Measurements from ENCODE around the gene CSRNP3. TPM values are rescaled to one million over a fixed set of nuclear protein-coding genes. Genes with fewer than 3 reads are reported as not detected.

CSRNP3 gene
- total RNA-seq, 2 donors from 2014 or later = 1.8 to 2.7 TPM

GRCh38 chr2:165529130-165529529, 59.6 kb downstream of the CSRNP3 start:
- Histone ChIP-seq H3K9me3 (no peaks in the 10 kb centered on the region), H3K36me3 (no peaks in the 10 kb centered on the region), H3K4me1 (ENCODE audit: control insufficient read depth in 1 of 2, low read depth in 2 of 2) (peaks cover 0 to 8% of the 10 kb centered on the region in 2 donors), H3K27ac (no peak overlapping the region), H3K4me3 (no peak overlapping the region), H3K27me3 (replicated peaks; ENCODE audit: insufficient read depth) (no peaks in the 10 kb centered on the region)
- no peak for TF ChIP-seq CTCF (IDR thresholded peaks at IDR 0.05)
- DNase-seq (ENCODE audit: low spot score) = no peak
- no peak for ATAC-seq (ENCODE audit: insufficient number of reproducible peaks, low FRiP score, low read depth)

- H3K4me3 ChIP-seq = no peak overlapping the region
- H3K36me3 ChIP-seq = no peaks in the 10 kb centered on the region
- H3K9me3 ChIP-seq = no peaks in the 10 kb centered on the region
- H3K4me1 ChIP-seq (ENCODE audit: control insufficient read depth in 1 of 2, low read depth in 2 of 2) = peaks cover 0 to 8% of the 10 kb centered on the region in 2 donors
- DNase-seq (ENCODE audit: low spot score) (no peak), ATAC-seq (ENCODE audit: insufficient number of reproducible peaks, low FRiP score, low read depth) (no peak)
- H3K27me3 ChIP-seq (replicated peaks; ENCODE audit: insufficient read depth) = no peaks in the 10 kb centered on the region
- no peak for TF ChIP-seq CTCF (IDR thresholded peaks at IDR 0.05)
- no peak overlapping the region for H3K27ac ChIP-seq
Measured at GRCh38 chr2:165533331-165533730, 63.8 kb downstream of the CSRNP3 start.

GRCh38 chr2:165535471-165535870, 66.0 kb downstream of the CSRNP3 start:
- no peak for ATAC-seq (ENCODE audit: insufficient number of reproducible peaks, low FRiP score, low read depth)
- Histone ChIP-seq H3K4me1 (ENCODE audit: control insufficient read depth in 1 of 2, low read depth in 2 of 2) (peaks cover 0 to 3% of the 10 kb centered on the region in 2 donors), H3K9me3 (no peaks in the 10 kb centered on the region), H3K27ac (no peak overlapping the region), H3K36me3 (no peaks in the 10 kb centered on the region), H3K27me3 (replicated peaks; ENCODE audit: insufficient read depth) (no peaks in the 10 kb centered on the region), H3K4me3 (no peak overlapping the region)
- TF ChIP-seq CTCF (IDR thresholded peaks at IDR 0.05) = no peak
- no peak for DNase-seq (ENCODE audit: low spot score)

GRCh38 chr2:165536851-165537499, 67.5 kb downstream of the CSRNP3 start:
- DNase-seq (ENCODE audit: low spot score) (no peak), ATAC-seq (ENCODE audit: insufficient number of reproducible peaks, low FRiP score, low read depth) (no peak)
- H3K27me3 ChIP-seq (replicated peaks; ENCODE audit: insufficient read depth) = no peaks in the 10 kb centered on the region
- no peak overlapping the region for H3K27ac ChIP-seq
- H3K4me1 ChIP-seq (ENCODE audit: control insufficient read depth in 1 of 2, low read depth in 2 of 2) = no peaks in the 10 kb centered on the region
- H3K9me3 ChIP-seq = no peaks in the 10 kb centered on the region
- no peak overlapping the region for H3K4me3 ChIP-seq
- H3K36me3 ChIP-seq = no peaks in the 10 kb centered on the region
- no peak for TF ChIP-seq CTCF (IDR thresholded peaks at IDR 0.05)

GRCh38 chr2:165539985-165540384, 70.5 kb downstream of the CSRNP3 start:
- no peak for ATAC-seq (ENCODE audit: insufficient number of reproducible peaks, low FRiP score, low read depth)
- no peak for DNase-seq (ENCODE audit: low spot score)
- Histone ChIP-seq H3K36me3 (no peaks in the 10 kb centered on the region), H3K4me3 (no peak overlapping the region), H3K27me3 (replicated peaks; ENCODE audit: insufficient read depth) (no peaks in the 10 kb centered on the region), H3K27ac (no peak overlapping the region), H3K9me3 (no peaks in the 10 kb centered on the region), H3K4me1 (ENCODE audit: control insufficient read depth in 1 of 2, low read depth in 2 of 2) (no peaks in the 10 kb centered on the region)
- no peak for TF ChIP-seq CTCF (IDR thresholded peaks at IDR 0.05)

Data from thoracic aorta (tissue), 2 donors.